Left ventricle myocardium inferior (tissue), 1 donor: ENCODE results near the gene ZNF839. TPM values are rescaled to one million over a fixed set of nuclear protein-coding genes. Genes with fewer than 3 reads are reported as not detected.

ENCODE experiments used
- DNase-seq: peaks from one replicate; pipeline ENCODE4 v3.0.0-alpha.2; 2020
- H3K27ac ChIP-seq: fragments of 200-600 bp; replicated peaks from 2 replicates; pipeline ENCODE4 v1.8.0; 2021
- H3K27me3 ChIP-seq: fragments of 200-600 bp; 2 replicates; pipeline ENCODE4 v1.8.0; 2021; ENCODE audit warnings: low read depth
- H3K36me3 ChIP-seq: fragments of 200-600 bp; 2 replicates; pipeline ENCODE4 v1.8.0; 2021
- H3K4me1 ChIP-seq: fragments of 200-600 bp; 2 replicates; pipeline ENCODE4 v1.8.0; 2021
- H3K4me3 ChIP-seq: fragments of 200-600 bp; 2 replicates; pipeline ENCODE4 v1.8.0; 2021; ENCODE audit warnings: mild to moderate bottlenecking, moderate library complexity
- H3K9me3 ChIP-seq: fragments of 200-600 bp; replicated peaks from 2 replicates; pipeline ENCODE4 v1.8.0; 2021
- CTCF ChIP-seq: fragments of 200-600 bp; IDR thresholded peaks from 2 replicates; pipeline ENCODE4 v1.8.0; 2021; ENCODE audit warnings: antibody characterized with exemption, mild to moderate bottlenecking, borderline replicate concordance
- intact Hi-C: fragments of 100-400 bp; cut with micrococcal nuclease; formaldehyde crosslinking; loops from one replicate; pipeline ENCODE4 v1.11.0; 2022
- total RNA-seq: library from RNA; stranded (reverse); fragmentation: NEBNext Ultra II Directional; extraction: Animal tissue kit (Norgen Biotek cat#: 25700); gene quantifications from one replicate; pipeline ENCODE4 v1.2.1, GENCODE V29; 2021
- donor health status: DM: no; HTN: yes; CAD: no; lungs with severe emphysema.

Gene ZNF839
- total RNA-seq, 1 donor from 2014 or later = 6.9 TPM

GRCh38 chr14:102320033-102320660 lies 601 bp downstream of the ZNF839 start:
- H3K27ac ChIP-seq = peak overlapping the region; percentile 97
- no peaks in the 10 kb centered on the region for H3K36me3 ChIP-seq
- no peaks in the 10 kb centered on the region for H3K9me3 ChIP-seq
- H3K4me1 ChIP-seq = peaks cover 58% of the 10 kb centered on the region
- no peak for TF ChIP-seq CTCF
- peak; percentile 43 for DNase-seq
- no peaks in the 10 kb centered on the region for H3K27me3 ChIP-seq
- intact Hi-C loops = no loop called here
- peak overlapping the region; percentile 91 for H3K4me3 ChIP-seq

GRCh38 chr14:102320671-102321455 lies 1.3 kb downstream of the ZNF839 start:
- Histone ChIP-seq H3K4me1 (peaks cover 57% of the 10 kb centered on the region), H3K36me3 (peaks cover 4% of the 10 kb centered on the region), H3K9me3 (no peaks in the 10 kb centered on the region), H3K27me3 (no peaks in the 10 kb centered on the region), H3K27ac (peak overlapping the region; percentile 97), H3K4me3 (peak overlapping the region; percentile 91)
- intact Hi-C loops = no loop called here
- no peak for DNase-seq
- TF ChIP-seq CTCF = no peak

- DNase-seq = no peak
- intact Hi-C loops = no loop called here
- Histone ChIP-seq H3K27ac (no peak overlapping the region), H3K9me3 (no peaks in the 10 kb centered on the region), H3K36me3 (peaks cover 12% of the 10 kb centered on the region), H3K4me1 (peaks cover 48% of the 10 kb centered on the region), H3K4me3 (no peak overlapping the region), H3K27me3 (no peaks in the 10 kb centered on the region)
- TF ChIP-seq CTCF = no peak
Measured at GRCh38 chr14:102321456-102322422, 2.2 kb downstream of the ZNF839 start.

GRCh38 chr14:102323102-102323501 lies 3.6 kb downstream of the ZNF839 start:
- Histone ChIP-seq H3K27ac (peak overlapping the region; percentile 23), H3K27me3 (no peaks in the 10 kb centered on the region), H3K9me3 (no peaks in the 10 kb centered on the region), H3K4me1 (peaks cover 37% of the 10 kb centered on the region), H3K36me3 (peaks cover 13% of the 10 kb centered on the region), H3K4me3 (no peak overlapping the region)
- intact Hi-C loops = no loop called here
- DNase-seq = peak; percentile 39
- peak; percentile 59 for TF ChIP-seq CTCF

- no peak for DNase-seq
- intact Hi-C loops = no loop called here
- no peak overlapping the region for H3K4me3 ChIP-seq
- H3K27ac ChIP-seq = no peak overlapping the region
- peaks cover 14% of the 10 kb centered on the region for H3K4me1 ChIP-seq
- TF ChIP-seq CTCF = no peak
- no peaks in the 10 kb centered on the region for H3K27me3 ChIP-seq
- peaks cover 13% of the 10 kb centered on the region for H3K36me3 ChIP-seq
- H3K9me3 ChIP-seq = no peaks in the 10 kb centered on the region
Measured at GRCh38 chr14:102325791-102326345, 6.3 kb downstream of the ZNF839 start.
